Measurements from ENCODE around the gene HOXD9.

The HOXD9 gene

DNA sequence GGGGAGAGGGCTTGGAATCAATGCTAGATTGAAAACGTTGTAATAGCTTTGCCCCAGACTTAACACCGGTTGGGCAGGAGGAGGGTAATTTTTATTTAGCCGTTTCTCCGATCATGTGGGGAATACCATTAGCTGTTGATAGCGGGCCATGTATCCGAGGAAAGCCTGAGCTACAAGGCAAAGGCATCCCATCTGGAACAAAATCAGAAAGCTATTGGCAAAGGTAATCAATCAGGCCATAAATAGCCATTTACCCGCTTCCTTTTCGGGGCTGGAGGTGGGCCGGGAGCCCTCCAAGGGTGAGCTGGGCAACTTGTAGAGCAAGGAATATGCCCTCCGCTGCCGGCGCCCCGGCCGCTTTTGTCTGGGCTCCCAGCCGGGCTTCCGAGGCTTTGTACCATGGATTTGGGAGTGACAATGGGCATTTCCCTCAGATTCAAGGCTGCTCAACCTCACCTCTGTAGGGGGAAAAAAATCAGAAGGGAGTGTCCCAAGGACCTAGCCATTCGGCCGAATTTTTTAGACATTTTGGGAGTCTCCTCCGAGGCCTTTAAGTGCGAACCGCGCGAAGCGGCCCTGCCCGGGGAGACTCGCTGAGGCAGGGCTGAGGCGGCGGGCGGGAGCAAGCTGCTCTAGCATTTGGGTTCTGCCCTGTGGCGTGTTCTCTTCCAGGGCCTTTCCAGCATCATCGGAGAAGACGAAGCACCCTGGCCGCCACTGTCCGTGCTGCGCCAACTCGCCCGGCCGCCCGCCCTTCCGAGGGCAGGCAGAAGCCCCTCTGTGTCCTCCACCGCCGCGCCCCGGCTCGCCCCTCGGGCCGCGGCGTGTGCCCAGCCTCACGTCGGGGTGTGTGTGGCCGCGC, 1.1 kb upstream of the HOXD9 start:
- Histone ChIP-seq H3K36me3 (ENCODE audit: control insufficient read depth, insufficient read depth, low read length) (no peaks in the 10 kb centered on the region), H3K27me3 (ENCODE audit: control insufficient read depth, insufficient read depth, low read length) (peaks cover 95% of the 10 kb centered on the region), H3K4me3 (ENCODE audit: low read length) (no peak overlapping the region), H3K9ac (ENCODE audit: low read length) (no peak overlapping the region), H3K9me3 (ENCODE audit: control insufficient read depth, low read length) (no peaks in the 10 kb centered on the region), H3K4me1 (ENCODE audit: control insufficient read depth, insufficient read depth, low read length) (peaks cover 6% of the 10 kb centered on the region)

DNA sequence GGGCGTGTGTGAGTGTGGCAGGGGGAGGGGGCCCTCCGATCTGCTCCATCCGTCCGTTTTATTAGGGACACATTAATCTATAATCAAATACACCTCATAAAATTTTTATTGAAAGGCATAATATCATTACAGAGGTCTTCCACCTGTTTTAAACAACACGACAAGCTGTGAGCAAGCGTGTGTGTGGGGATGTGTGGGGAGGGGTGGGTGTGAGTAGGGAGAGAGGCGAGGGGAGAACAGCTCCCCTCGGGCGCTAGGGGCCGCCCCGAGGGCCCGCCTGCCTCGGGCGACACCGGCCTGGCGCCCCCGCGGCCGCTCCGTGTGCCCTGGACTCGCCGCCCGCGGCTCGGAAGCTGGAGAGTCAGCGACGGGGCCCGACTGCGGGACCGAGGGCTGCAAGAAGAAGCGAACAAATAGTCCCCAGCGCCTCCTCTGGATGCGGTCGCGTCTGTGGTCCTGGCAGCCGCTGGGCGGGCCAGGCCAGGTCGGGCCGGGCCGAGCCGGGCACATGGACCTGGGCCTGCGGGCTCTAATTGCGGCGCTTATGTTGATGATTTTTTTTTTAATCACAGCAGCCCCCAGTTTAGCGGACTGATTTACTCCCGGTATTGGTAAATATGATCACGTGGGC, 352 bp upstream of the HOXD9 start:
- H3K4me1 ChIP-seq (ENCODE audit: control insufficient read depth, insufficient read depth, low read length) = peaks cover 6% of the 10 kb centered on the region
- H3K36me3 ChIP-seq (ENCODE audit: control insufficient read depth, insufficient read depth, low read length) = no peaks in the 10 kb centered on the region
- H3K9ac ChIP-seq (ENCODE audit: low read length) = no peak overlapping the region
- no peaks in the 10 kb centered on the region for H3K9me3 ChIP-seq (ENCODE audit: control insufficient read depth, low read length)
- peaks cover 95% of the 10 kb centered on the region for H3K27me3 ChIP-seq (ENCODE audit: control insufficient read depth, insufficient read depth, low read length)
- H3K4me3 ChIP-seq (ENCODE audit: low read length) = no peak overlapping the region

DNA sequence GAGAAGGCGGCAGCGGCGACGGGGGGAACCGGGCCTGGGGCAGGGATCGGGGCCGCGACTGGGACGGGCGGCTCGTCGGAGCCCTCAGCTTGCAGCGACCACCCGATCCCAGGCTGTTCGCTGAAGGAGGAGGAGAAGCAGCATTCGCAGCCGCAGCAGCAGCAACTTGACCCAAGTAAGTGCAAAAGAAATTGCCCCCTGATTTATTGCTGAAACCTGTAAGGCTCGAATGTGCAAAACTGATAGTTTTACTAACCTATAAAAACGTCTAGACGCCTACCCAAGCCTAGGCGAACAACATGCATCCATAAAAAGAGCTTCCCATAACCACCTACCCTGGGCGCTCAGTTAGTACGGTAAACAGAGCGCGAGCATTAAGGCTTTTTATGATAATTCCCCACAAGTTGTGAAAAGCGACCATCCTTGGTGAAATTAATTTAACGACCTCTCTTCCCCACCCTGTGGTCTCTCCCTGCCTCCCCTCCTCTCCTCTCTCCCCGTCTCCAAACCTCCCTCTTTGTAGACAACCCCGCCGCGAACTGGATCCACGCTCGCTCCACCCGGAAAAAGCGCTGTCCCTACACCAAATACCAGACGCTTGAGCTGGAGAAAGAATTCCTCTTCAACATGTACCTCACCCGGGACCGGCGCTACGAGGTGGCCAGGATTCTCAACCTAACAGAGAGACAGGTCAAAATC, 1.0 kb downstream of the HOXD9 start:
- Histone ChIP-seq H3K9me3 (ENCODE audit: control insufficient read depth, low read length) (no peaks in the 10 kb centered on the region), H3K4me1 (ENCODE audit: control insufficient read depth, insufficient read depth, low read length) (peaks cover 6% of the 10 kb centered on the region), H3K4me3 (ENCODE audit: low read length) (no peak overlapping the region), H3K27me3 (ENCODE audit: control insufficient read depth, insufficient read depth, low read length) (peaks cover 95% of the 10 kb centered on the region), H3K36me3 (ENCODE audit: control insufficient read depth, insufficient read depth, low read length) (no peaks in the 10 kb centered on the region), H3K9ac (ENCODE audit: low read length) (no peak overlapping the region)

DNA sequence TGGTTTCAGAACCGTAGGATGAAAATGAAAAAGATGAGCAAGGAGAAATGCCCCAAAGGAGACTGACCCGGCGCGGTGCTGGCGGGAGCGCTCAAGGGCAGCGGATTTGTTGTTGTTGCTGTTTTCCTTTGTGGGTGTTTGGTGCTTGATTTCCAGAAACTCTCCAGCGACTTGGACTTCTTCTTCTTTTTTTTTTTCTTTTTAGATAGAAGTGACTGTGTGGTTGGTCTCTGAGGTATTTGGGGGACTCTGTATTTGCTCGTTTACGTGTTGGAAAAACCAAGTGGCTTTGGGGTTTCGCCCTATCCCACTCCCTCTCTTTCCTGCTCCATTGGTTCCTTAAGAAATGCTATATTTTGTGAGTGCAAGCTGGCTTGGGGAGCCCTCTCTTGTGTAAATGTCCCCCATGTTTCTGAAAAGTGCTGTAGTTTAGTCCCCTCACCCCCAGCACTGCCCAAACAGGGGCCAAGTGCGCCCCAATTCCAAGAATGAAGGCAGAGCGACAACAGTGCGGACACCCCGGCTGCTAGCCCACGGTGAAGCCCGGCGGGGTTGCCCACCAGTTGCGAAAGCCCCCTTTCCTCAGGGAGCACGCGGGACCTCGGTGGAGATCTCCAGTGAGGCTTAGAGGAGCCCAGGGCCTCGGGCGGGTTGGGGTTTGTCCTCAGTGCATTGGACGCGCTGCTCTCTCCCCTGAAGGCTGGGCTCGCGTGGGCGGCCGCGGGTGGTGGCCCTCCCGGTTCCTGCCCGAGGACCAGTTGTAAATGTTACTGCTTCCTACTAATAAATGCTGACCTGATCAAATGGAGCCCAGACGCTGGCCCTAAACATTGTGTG, 1.8 kb downstream of the HOXD9 start:
- no peak overlapping the region for H3K4me3 ChIP-seq (ENCODE audit: low read length)
- H3K27me3 ChIP-seq (ENCODE audit: control insufficient read depth, insufficient read depth, low read length) = peaks cover 96% of the 10 kb centered on the region
- H3K36me3 ChIP-seq (ENCODE audit: control insufficient read depth, insufficient read depth, low read length) = no peaks in the 10 kb centered on the region
- H3K4me1 ChIP-seq (ENCODE audit: control insufficient read depth, insufficient read depth, low read length) = peaks cover 6% of the 10 kb centered on the region
- H3K9ac ChIP-seq (ENCODE audit: low read length) = no peak overlapping the region
- no peaks in the 10 kb centered on the region for H3K9me3 ChIP-seq (ENCODE audit: control insufficient read depth, low read length)

DNA sequence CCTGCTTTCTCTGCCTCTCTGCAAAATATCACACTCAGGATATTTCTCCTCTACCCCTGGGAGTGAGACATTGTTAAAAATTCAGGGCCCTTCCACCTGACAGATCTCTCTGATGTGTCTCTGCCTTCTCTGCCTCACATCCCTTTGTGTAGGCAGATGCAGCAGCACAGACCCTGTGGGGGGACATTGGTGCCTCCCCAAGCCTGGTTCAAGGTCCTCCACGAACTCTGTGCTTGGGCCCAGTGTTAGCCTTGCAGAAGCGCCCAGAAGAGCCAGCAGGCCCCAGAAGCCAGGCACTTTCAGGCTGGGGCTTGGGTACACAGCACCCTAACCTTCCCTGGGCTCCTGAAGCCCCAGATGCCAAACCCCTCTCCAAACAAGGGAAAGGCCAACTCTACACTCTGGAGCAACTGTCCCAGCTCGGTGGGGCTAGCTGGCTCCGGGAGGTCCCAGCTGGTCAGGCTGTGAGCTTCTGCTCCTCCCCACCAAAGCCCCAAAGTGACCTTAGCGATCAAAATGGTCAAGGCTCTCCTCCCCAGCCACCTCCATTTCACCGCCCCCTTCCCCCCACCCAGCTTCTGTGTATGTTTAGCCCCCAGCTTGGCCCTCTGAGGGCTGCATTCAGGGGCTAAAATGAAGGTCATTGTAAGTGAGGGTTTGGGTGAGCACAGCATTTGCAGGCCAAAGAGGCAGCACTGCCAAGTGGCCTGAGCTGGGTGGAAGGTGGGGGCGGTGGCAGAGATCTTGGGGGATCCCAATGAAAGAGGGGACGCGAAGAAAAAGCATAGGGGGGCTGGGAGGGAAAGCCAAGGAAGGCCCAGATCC, 2.6 kb downstream of the HOXD9 start:
- H3K9ac ChIP-seq (ENCODE audit: low read length) = no peak overlapping the region
- no peaks in the 10 kb centered on the region for H3K36me3 ChIP-seq (ENCODE audit: control insufficient read depth, insufficient read depth, low read length)
- no peak overlapping the region for H3K4me3 ChIP-seq (ENCODE audit: low read length)
- no peaks in the 10 kb centered on the region for H3K9me3 ChIP-seq (ENCODE audit: control insufficient read depth, low read length)
- H3K27me3 ChIP-seq (ENCODE audit: control insufficient read depth, insufficient read depth, low read length) = peaks cover 98% of the 10 kb centered on the region
- H3K4me1 ChIP-seq (ENCODE audit: control insufficient read depth, insufficient read depth, low read length) = peaks cover 6% of the 10 kb centered on the region

DNA sequence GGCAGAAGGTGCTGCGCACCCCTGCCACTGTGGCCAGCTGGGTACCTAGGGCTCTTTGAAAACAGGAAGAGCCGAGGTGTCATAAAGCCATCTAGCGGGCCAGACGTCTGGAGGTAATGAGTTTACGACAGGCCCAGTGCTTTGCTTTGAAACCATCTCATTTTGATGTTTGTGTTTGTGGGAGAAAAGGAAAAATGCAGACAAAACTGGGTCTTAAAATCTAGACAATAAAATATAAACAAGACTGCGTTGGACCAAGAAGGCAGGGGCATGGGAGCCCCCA, 3.2 kb downstream of the HOXD9 start:
- Histone ChIP-seq H3K4me1 (ENCODE audit: control insufficient read depth, insufficient read depth, low read length) (peaks cover 6% of the 10 kb centered on the region), H3K4me3 (ENCODE audit: low read length) (no peak overlapping the region), H3K36me3 (ENCODE audit: control insufficient read depth, insufficient read depth, low read length) (no peaks in the 10 kb centered on the region), H3K9ac (ENCODE audit: low read length) (no peak overlapping the region), H3K27me3 (ENCODE audit: control insufficient read depth, insufficient read depth, low read length) (peaks cover 98% of the 10 kb centered on the region), H3K9me3 (ENCODE audit: control insufficient read depth, low read length) (no peaks in the 10 kb centered on the region)

DNA sequence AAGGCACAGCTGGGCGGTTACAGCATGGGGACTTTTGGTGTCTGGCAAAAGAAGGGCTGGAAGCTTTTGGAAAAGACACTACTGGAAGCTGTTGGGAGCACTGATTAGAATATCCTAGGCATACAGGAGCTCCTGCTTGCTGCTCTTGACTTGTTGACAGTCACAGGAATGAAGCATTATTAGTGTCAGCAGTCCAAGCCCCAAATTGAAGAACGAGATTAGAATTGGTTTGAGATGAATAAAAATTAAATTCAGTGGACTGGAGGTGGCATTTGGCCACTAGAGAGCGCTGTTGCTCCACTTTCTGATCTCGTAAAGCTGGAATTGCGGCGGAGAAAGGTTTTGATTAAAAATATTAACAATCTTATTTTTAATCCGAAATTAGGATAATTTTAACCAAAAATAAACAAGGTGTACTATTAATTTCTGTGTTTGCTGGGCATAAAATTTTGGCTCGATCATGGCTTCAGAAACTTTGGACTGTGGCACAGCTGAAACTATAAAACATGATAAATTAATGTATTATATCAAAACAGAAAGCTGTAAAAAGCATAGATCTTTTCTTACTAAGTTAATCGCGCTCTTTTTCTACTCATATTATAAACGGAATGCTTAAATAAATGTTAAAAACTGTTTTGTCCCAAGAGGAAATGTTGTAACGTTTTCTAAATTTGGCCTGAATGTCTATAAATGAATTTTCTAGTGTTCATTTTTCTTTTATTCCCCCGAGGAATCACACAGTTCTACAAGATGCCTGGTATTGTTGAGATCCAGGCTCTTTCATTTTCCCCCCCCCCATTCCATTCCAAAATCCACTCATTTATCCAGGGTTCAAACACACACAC, 4.6 kb downstream of the HOXD9 start:
- H3K9me3 ChIP-seq (ENCODE audit: control insufficient read depth, low read length) = no peaks in the 10 kb centered on the region
- H3K36me3 ChIP-seq (ENCODE audit: control insufficient read depth, insufficient read depth, low read length) = no peaks in the 10 kb centered on the region
- no peak overlapping the region for H3K9ac ChIP-seq (ENCODE audit: low read length)
- H3K4me3 ChIP-seq (ENCODE audit: low read length) = no peak overlapping the region
- peaks cover 6% of the 10 kb centered on the region for H3K4me1 ChIP-seq (ENCODE audit: control insufficient read depth, insufficient read depth, low read length)
- H3K27me3 ChIP-seq (ENCODE audit: control insufficient read depth, insufficient read depth, low read length) = peaks cover 96% of the 10 kb centered on the region

DNA sequence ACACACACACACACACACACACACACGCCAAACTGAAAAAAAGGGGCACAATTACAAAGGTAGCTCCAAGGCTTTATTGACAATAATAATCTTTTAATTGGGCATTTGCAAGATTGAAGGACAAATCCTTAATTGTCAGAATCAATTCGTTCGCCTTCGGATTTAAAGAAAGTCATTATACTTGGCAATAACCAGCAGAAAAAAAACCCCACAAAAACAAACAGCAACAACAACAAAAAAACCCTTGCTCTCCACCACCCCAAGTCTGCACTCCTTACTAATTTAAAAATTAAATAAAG, 5.2 kb downstream of the HOXD9 start:
- peaks cover 96% of the 10 kb centered on the region for H3K27me3 ChIP-seq (ENCODE audit: control insufficient read depth, insufficient read depth, low read length)
- no peaks in the 10 kb centered on the region for H3K36me3 ChIP-seq (ENCODE audit: control insufficient read depth, insufficient read depth, low read length)
- no peak overlapping the region for H3K4me3 ChIP-seq (ENCODE audit: low read length)
- no peak overlapping the region for H3K9ac ChIP-seq (ENCODE audit: low read length)
- peaks cover 1% of the 10 kb centered on the region for H3K4me1 ChIP-seq (ENCODE audit: control insufficient read depth, insufficient read depth, low read length)
- H3K9me3 ChIP-seq (ENCODE audit: control insufficient read depth, low read length) = no peaks in the 10 kb centered on the region

GRCh38 chr2:176128172-176128981, 5.9 kb downstream of the HOXD9 start:
- Histone ChIP-seq H3K4me3 (ENCODE audit: low read length) (no peak overlapping the region), H3K4me1 (ENCODE audit: control insufficient read depth, insufficient read depth, low read length) (no peaks in the 10 kb centered on the region), H3K9ac (ENCODE audit: low read length) (no peak overlapping the region), H3K9me3 (ENCODE audit: control insufficient read depth, low read length) (no peaks in the 10 kb centered on the region), H3K27me3 (ENCODE audit: control insufficient read depth, insufficient read depth, low read length) (peaks cover 96% of the 10 kb centered on the region), H3K36me3 (ENCODE audit: control insufficient read depth, insufficient read depth, low read length) (no peaks in the 10 kb centered on the region)

DNA sequence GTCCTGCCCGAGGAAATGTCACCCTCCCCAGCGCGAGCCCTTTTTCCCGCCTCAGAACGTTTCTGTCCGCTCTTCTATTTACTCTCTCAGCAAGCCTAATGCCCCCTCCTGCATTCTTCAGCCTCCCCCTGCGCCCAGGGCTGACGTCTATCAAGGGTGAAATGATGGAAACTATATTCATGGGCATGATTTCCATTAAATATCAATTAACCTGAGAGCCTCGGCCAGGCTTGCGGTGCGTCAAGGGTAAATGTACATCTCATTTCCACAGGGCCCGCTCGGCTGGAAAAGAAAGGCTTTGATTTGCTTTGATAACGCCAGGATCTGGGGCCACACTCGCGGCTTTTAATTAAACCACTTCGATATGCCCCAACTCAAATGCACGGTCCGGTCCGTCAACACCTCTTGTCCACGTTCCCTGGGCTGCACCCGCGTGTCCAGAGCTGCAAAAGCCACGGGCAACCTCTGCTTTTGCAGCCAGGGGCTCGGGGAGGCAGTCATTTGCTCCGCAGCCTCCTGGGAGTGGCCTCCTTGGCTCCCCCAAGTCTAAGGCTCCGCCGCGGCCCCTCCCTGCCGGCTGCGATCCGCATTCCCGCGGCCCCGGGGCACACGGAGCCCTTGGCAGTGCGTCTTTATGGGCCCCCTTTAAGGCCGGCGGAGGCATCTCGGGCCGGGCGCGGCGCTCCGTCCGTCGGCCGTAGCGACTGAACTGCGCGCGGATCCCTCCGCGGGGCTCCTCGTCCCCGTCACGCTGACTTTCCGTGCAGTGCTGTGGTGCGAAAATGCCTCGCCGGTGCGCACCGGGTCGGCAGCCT, 6.7 kb downstream of the HOXD9 start, which contains the start of gene HOXD8:
HOXD8 (plus strand) TSS at position 724 of the 815 bp plus-strand sequence. CDS start 662 bp downstream, outside the sequence.
- Histone ChIP-seq H3K36me3 (ENCODE audit: control insufficient read depth, insufficient read depth, low read length) (no peaks in the 10 kb centered on the region), H3K9ac (ENCODE audit: low read length) (no peak within 1 kb of the TSS), H3K4me1 (ENCODE audit: control insufficient read depth, insufficient read depth, low read length) (no peaks in the 10 kb centered on the region), H3K27me3 (ENCODE audit: control insufficient read depth, insufficient read depth, low read length) (peaks cover 96% of the 10 kb centered on the region), H3K4me3 (ENCODE audit: low read length) (no peak within 1 kb of the TSS), H3K9me3 (ENCODE audit: control insufficient read depth, low read length) (no peaks in the 10 kb centered on the region)
